ENCODE measurements around the gene EDNRA.

EDNRA gene

GRCh38 chr4:147591106-147591505 is 110.2 kb downstream of the EDNRA start:
- DNase-seq = no peak

- no peak for DNase-seq
These were observed 113.2 kb downstream of the EDNRA start for GRCh38 chr4:147594107-147594506.
